ENCODE data around the gene PRDX5.

DNA sequence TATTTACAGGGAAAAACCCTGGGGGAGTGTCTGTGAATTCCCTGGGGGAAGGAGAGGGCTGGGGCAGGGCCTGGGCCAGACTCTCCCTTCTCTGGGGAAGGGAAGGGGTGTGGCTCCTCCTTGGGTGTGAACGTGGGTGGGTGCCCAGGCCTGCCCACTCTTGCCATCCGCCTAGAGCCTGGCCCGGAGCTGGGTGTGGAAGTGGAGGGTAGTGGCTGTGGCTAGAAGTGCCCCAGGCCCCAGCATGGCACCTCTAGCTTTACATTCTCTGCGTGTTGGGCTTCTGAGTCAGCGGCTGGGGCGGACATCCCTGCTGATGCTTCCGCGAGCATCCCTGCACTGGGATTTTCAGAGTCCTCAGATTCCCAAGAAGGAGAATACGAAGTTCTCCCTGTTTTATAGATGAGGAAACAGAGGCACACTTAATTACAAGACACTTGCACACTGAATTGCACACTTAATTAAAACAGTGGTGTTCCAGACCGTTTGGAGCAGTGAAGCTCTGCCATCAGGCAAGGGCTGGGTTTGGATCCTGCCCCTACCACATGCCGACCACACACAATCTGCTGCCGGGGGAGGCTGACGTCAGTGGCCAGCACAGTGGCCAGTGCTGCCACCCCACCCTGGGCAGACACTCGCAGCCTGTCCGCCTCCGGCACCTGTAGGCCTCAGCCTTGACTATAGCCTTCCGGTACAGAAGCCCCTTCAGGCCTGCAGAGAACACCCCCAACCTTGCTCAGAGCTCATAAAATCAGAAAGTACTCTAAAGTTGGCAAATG, 41.1 kb upstream of the PRDX5 start:
- no peak for TF ChIP-seq EZH2phosphoT487 (IDR thresholded peaks at IDR 0.05; ENCODE audit: borderline replicate concordance, low read depth, low read length)
- TF ChIP-seq, protein P1, sequence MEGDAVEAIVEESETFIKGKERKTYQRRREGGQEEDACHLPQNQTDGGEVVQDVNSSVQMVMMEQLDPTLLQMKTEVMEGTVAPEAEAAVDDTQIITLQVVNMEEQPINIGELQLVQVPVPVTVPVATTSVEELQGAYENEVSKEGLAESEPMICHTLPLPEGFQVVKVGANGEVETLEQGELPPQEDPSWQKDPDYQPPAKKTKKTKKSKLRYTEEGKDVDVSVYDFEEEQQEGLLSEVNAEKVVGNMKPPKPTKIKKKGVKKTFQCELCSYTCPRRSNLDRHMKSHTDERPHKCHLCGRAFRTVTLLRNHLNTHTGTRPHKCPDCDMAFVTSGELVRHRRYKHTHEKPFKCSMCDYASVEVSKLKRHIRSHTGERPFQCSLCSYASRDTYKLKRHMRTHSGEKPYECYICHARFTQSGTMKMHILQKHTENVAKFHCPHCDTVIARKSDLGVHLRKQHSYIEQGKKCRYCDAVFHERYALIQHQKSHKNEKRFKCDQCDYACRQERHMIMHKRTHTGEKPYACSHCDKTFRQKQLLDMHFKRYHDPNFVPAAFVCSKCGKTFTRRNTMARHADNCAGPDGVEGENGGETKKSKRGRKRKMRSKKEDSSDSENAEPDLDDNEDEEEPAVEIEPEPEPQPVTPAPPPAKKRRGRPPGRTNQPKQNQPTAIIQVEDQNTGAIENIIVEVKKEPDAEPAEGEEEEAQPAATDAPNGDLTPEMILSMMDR (conservative IDR thresholded peaks at IDR 0.05; ENCODE audit: low read length), result no peak
